ENCODE data around the gene CITED4.
"Not testable (repeated sequence)": the region's sequence is repeated elsewhere in the genome, so short reads cannot be mapped to it uniquely, and the experiment has no call there.

Gene CITED4
- 5.0 to 6.7 reads per million in 2 donors for total RNA-seq

GRCh38 chr1:40862008-40862863 lies at the start of gene CITED4:
Gene CITED4 (minus strand): TSS chr1:40862363. CDS start chr1:40862127, 236 bp downstream.
- peak; percentile 92 for DNase-seq

- no peak for DNase-seq
These were observed 48.9 kb upstream of the CITED4 start for GRCh38 chr1:40911105-40911504.

- DNase-seq: no peak
These were observed 47.1 kb upstream of the CITED4 start for GRCh38 chr1:40909281-40909680.

- no peak for DNase-seq
These were observed 46.2 kb upstream of the CITED4 start for GRCh38 chr1:40908350-40908749.

GRCh38 chr1:40907899-40908298 lies 45.7 kb upstream of the CITED4 start:
- DNase-seq: no peak

- no peak for DNase-seq
These were observed 44.7 kb upstream of the CITED4 start for GRCh38 chr1:40906781-40907400.

GRCh38 chr1:40905061-40905460 lies 42.9 kb upstream of the CITED4 start:
- DNase-seq: no peak

GRCh38 chr1:40903106-40903505 lies 40.9 kb upstream of the CITED4 start:
- DNase-seq: no peak

- DNase-seq: no peak
These were observed 40.0 kb upstream of the CITED4 start for GRCh38 chr1:40901886-40902852.

GRCh38 chr1:40899230-40899870 lies 37.2 kb upstream of the CITED4 start:
- DNase-seq: no peak

GRCh38 chr1:40898431-40898901 lies 36.3 kb upstream of the CITED4 start:
- DNase-seq: no peak

- no peak for DNase-seq
These were observed 35.4 kb upstream of the CITED4 start for GRCh38 chr1:40897513-40897912.

- no peak for DNase-seq
These were observed 34.3 kb upstream of the CITED4 start for GRCh38 chr1:40896482-40896881.

- DNase-seq: no peak
These were observed 33.4 kb upstream of the CITED4 start for GRCh38 chr1:40895601-40896000.

- not testable (repeated sequence) for DNase-seq
These were observed 32.7 kb upstream of the CITED4 start for GRCh38 chr1:40894858-40895257.

- DNase-seq: no peak
These were observed 32.3 kb upstream of the CITED4 start for GRCh38 chr1:40894455-40894854.

GRCh38 chr1:40893946-40894345 lies 31.8 kb upstream of the CITED4 start:
- no peak for DNase-seq

- no peak for DNase-seq
These were observed 30.2 kb upstream of the CITED4 start for GRCh38 chr1:40892354-40892753.

- DNase-seq: no peak
These were observed 28.6 kb upstream of the CITED4 start for GRCh38 chr1:40890771-40891170.

GRCh38 chr1:40887652-40888051 lies 25.5 kb upstream of the CITED4 start:
- DNase-seq: no peak

GRCh38 chr1:40887012-40887378 lies 24.8 kb upstream of the CITED4 start:
- no peak for DNase-seq

GRCh38 chr1:40886318-40887011 lies 24.3 kb upstream of the CITED4 start:
- no peak for DNase-seq
